Measurements from ENCODE around the gene SCUBE1. TPM values are rescaled to one million over a fixed set of nuclear protein-coding genes. Genes with fewer than 3 reads are reported as not detected.

Gene SCUBE1
- total RNA-seq, 1 donor from 2014 or later = 0.91 TPM

- TF ChIP-seq, protein P1, sequence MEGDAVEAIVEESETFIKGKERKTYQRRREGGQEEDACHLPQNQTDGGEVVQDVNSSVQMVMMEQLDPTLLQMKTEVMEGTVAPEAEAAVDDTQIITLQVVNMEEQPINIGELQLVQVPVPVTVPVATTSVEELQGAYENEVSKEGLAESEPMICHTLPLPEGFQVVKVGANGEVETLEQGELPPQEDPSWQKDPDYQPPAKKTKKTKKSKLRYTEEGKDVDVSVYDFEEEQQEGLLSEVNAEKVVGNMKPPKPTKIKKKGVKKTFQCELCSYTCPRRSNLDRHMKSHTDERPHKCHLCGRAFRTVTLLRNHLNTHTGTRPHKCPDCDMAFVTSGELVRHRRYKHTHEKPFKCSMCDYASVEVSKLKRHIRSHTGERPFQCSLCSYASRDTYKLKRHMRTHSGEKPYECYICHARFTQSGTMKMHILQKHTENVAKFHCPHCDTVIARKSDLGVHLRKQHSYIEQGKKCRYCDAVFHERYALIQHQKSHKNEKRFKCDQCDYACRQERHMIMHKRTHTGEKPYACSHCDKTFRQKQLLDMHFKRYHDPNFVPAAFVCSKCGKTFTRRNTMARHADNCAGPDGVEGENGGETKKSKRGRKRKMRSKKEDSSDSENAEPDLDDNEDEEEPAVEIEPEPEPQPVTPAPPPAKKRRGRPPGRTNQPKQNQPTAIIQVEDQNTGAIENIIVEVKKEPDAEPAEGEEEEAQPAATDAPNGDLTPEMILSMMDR (IDR thresholded peaks at IDR 0.05) = no peak
- peaks cover 2% of the 10 kb centered on the region for H3K27me3 Mint-ChIP-seq (ENCODE audit: unreplicated experiment)
- no peaks in the 10 kb centered on the region for H3K9me3 Mint-ChIP-seq (ENCODE audit: unreplicated experiment)
- no peak overlapping the region for H3K27ac Mint-ChIP-seq (ENCODE audit: unreplicated experiment)
- no peak overlapping the region for H3K4me3 Mint-ChIP-seq (ENCODE audit: unreplicated experiment)
- H3K4me1 Mint-ChIP-seq (ENCODE audit: unreplicated experiment) = no peaks in the 10 kb centered on the region
- no peak for DNase-seq (ENCODE audit: extremely low spot score, unreplicated experiment)
- H3K36me3 Mint-ChIP-seq (ENCODE audit: unreplicated experiment) = no peaks in the 10 kb centered on the region
These were observed 137.9 kb downstream of the SCUBE1 start for GRCh38 chr22:43205261-43205691.

GRCh38 chr22:43203471-43203981 lies 139.6 kb downstream of the SCUBE1 start:
- Mint-ChIP-seq H3K36me3 (ENCODE audit: unreplicated experiment) (no peaks in the 10 kb centered on the region), H3K4me1 (ENCODE audit: unreplicated experiment) (peaks cover 11% of the 10 kb centered on the region), H3K27me3 (ENCODE audit: unreplicated experiment) (peaks cover 2% of the 10 kb centered on the region), H3K9me3 (ENCODE audit: unreplicated experiment) (no peaks in the 10 kb centered on the region), H3K27ac (ENCODE audit: unreplicated experiment) (no peak overlapping the region), H3K4me3 (ENCODE audit: unreplicated experiment) (no peak overlapping the region)
- TF ChIP-seq, protein P1 (IDR thresholded peaks at IDR 0.05) = no peak
- no peak for DNase-seq (ENCODE audit: extremely low spot score, unreplicated experiment)

DNA sequence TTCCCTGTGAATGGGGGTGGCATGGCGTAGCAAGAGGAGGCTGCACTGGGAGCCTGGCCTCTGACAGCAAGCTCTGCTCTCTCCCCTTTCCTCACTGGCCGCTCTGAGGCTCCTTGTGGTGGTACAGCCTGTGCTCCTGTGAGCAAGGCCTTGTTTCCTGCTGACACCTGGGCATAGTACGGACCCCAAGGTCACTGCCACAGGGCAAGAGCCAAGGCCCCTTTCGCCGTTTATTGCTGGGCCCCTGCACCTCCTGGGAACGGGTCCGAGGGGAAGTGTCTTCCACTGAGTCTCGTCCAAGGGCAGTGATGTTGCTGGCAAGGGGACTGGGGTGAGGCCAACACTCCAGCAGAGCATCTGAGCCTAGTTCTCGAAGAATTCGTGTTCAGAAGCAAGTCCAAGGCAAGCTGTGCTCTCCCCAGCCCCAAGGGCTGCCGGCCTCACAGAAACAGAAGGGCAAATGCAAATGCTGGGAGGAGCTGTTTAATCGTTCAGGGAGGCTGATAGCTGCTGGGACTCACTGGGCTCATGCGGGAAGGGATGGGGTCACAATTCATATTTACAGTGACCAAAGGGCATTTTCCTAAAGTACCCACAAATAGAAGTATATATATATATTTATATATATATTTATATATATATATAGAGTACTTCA lies 140.3 kb downstream of the SCUBE1 start:
- H3K9me3 Mint-ChIP-seq (ENCODE audit: unreplicated experiment) = no peaks in the 10 kb centered on the region
- peaks cover 12% of the 10 kb centered on the region for H3K4me1 Mint-ChIP-seq (ENCODE audit: unreplicated experiment)
- TF ChIP-seq, protein P1 (IDR thresholded peaks at IDR 0.05) = no peak
- no peak for DNase-seq (ENCODE audit: extremely low spot score, unreplicated experiment)
- no peak overlapping the region for H3K27ac Mint-ChIP-seq (ENCODE audit: unreplicated experiment)
- peaks cover 2% of the 10 kb centered on the region for H3K27me3 Mint-ChIP-seq (ENCODE audit: unreplicated experiment)
- H3K4me3 Mint-ChIP-seq (ENCODE audit: unreplicated experiment) = no peak overlapping the region
- H3K36me3 Mint-ChIP-seq (ENCODE audit: unreplicated experiment) = no peaks in the 10 kb centered on the region

DNA sequence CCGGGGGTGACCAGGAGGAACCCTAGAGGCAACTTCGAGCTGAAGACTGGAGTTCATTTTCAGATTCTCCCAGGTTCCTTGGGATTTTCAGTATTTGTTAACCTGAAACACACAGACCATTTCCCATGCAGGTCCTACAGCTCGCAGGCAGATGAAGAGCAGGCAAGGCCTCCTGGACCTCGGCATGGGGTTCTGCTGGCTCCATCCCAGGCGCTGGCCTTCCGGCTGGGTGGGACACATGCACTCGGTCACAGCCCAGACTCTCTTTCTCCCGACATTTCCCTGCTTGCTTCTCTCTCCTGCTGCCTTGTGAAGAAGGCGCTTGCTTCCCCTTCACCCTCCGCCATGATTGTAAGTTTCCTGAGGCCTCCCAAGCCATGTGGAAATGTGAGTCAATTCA lies 140.8 kb downstream of the SCUBE1 start:
- no peaks in the 10 kb centered on the region for H3K36me3 Mint-ChIP-seq (ENCODE audit: unreplicated experiment)
- no peak overlapping the region for H3K4me3 Mint-ChIP-seq (ENCODE audit: unreplicated experiment)
- H3K27me3 Mint-ChIP-seq (ENCODE audit: unreplicated experiment) = no peaks in the 10 kb centered on the region
- DNase-seq (ENCODE audit: extremely low spot score, unreplicated experiment) = no peak
- H3K9me3 Mint-ChIP-seq (ENCODE audit: unreplicated experiment) = no peaks in the 10 kb centered on the region
- TF ChIP-seq, protein P1 (IDR thresholded peaks at IDR 0.05) = no peak
- H3K27ac Mint-ChIP-seq (ENCODE audit: unreplicated experiment) = no peak overlapping the region
- H3K4me1 Mint-ChIP-seq (ENCODE audit: unreplicated experiment) = peaks cover 12% of the 10 kb centered on the region

DNA sequence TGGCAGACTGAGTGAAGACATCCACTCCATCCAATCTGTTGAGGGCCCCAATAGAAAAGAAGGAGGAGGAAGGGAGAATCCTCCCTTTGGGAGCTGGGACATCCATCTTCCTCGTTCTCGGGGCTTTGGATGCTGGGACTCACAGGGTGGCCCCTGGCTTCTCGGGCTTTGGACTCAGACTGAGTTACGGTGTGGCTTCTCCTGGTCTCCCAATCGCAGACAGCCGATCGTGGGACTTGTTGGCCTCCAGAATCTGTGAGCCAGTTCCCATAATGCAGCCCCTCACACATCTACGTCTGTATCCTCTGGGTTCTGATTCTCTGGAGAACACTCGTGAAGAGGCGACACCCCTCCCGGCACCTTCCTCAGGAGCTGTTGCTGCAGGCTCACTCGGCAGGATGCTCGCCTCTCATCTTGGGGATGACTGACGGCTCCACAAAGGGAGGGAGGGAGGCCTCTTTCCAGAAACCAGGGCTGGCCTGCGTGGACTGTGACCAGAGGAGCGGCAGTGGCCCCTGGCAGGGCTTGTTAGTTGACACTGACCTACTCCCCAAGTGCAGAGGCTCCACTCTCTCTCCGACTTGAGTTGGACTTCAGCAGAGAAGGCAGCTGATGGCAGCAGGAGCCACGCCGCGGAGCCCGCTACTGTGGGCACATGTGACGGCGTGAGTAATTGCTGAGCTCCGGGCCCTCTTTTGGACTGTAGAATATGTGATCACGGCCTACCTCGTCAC lies 141.5 kb downstream of the SCUBE1 start:
- no peak overlapping the region for H3K27ac Mint-ChIP-seq (ENCODE audit: unreplicated experiment)
- H3K9me3 Mint-ChIP-seq (ENCODE audit: unreplicated experiment) = no peaks in the 10 kb centered on the region
- no peaks in the 10 kb centered on the region for H3K36me3 Mint-ChIP-seq (ENCODE audit: unreplicated experiment)
- H3K4me3 Mint-ChIP-seq (ENCODE audit: unreplicated experiment) = no peak overlapping the region
- H3K27me3 Mint-ChIP-seq (ENCODE audit: unreplicated experiment) = no peaks in the 10 kb centered on the region
- H3K4me1 Mint-ChIP-seq (ENCODE audit: unreplicated experiment) = peaks cover 17% of the 10 kb centered on the region
- TF ChIP-seq, protein P1 (IDR thresholded peaks at IDR 0.05) = no peak
- no peak for DNase-seq (ENCODE audit: extremely low spot score, unreplicated experiment)
